ENCODE measurements around the gene TVP23B.
"Not testable (repeated sequence)": the region's sequence is repeated elsewhere in the genome, so short reads cannot be mapped to it uniquely, and the experiment has no call there.

DNA sequence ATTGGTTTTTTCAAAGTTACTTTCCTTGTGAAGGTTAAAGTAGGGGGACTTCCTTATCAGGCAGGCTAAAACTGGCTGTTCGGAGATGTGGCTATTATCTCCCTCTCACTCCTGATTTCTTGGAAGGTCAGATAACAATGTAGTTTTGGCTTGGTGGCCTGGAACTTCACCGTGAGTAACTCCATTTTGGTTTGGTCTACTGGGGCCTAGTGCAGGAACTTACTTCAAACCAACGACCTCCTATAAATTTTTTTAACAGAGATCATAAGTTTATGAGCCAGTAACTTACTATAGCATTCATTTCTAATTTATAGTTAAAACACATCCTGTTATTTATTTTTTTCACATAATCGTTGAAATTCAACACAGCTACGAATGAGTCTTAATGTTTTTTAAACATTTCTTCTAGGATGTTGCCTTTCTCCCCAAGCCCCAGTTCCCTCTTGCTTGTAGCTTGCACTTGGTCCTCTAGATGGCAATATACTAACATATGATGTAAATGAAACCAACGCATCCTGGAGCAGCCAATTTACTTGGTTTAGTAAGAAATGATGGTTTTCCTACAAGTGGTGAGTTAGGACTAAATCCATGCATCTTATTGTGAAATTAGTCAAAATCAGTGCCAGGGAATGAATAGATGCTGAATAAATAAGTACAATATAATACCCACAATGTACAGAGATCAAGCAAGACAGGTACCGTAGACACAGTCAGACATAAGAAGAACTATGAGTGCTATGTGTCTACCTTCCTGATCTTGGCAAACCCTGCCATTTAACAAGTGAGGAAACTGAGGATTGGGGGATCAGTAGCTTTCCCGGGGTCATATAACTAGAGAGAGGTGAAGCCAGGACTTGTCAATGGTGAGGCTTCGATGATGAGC lies 35.7 kb downstream of the TVP23B start:
- not testable (repeated sequence) for TF ChIP-seq POLR2A (IDR thresholded peaks at IDR 0.05; ENCODE audit: low read length); GATA1 (IDR thresholded peaks at IDR 0.05; ENCODE audit: low read depth, low read length)

All from erythroblast (primary cell).